Duodenal mucosa (tissue), 2 donors: Measurements from ENCODE around the gene HHATL.

Experiments used
- H3K27ac ChIP-seq: one replicate; pipeline ENCODE4 v1.7.0; 2013; ENCODE audit warnings: low read depth, low read length
- H3K27me3 ChIP-seq, 2 donors: one replicate each; pipeline ENCODE4 v1.7.0; 2013; ENCODE audit warnings: low read length in 2 of 2, control low read depth in 1 of 2; ENCODE audit not compliant: insufficient read depth in 2 of 2, control insufficient read depth in 1 of 2
- H3K36me3 ChIP-seq, 2 donors: one replicate each; pipeline ENCODE4 v1.7.0; 2013; ENCODE audit warnings: low read length in 2 of 2, control low read depth in 1 of 2; ENCODE audit not compliant: insufficient read depth in 2 of 2, control insufficient read depth in 1 of 2
- H3K4me1 ChIP-seq, 2 donors: one replicate each; pipeline ENCODE4 v1.7.0; 2013; ENCODE audit warnings: low read length in 2 of 2, control low read depth in 1 of 2; ENCODE audit not compliant: insufficient read depth in 2 of 2, control insufficient read depth in 1 of 2
- H3K4me3 ChIP-seq, 2 donors: one replicate each; pipeline ENCODE4 v1.7.0; 2013; ENCODE audit warnings: low read length in 2 of 2, low read depth in 1 of 2
- H3K9ac ChIP-seq, 2 donors: one replicate each; pipeline ENCODE4 v1.7.0; 2013; ENCODE audit warnings: low read length in 2 of 2, low read depth in 1 of 2
- H3K9me3 ChIP-seq, 2 donors: one replicate each; pipeline ENCODE4 v1.7.0; 2013; ENCODE audit warnings: low read length in 2 of 2, control low read depth in 1 of 2; ENCODE audit not compliant: control insufficient read depth in 1 of 2

The HHATL gene

GRCh38 chr3:42745291-42745745 is 42.7 kb upstream of the HHATL start:
- Histone ChIP-seq H3K4me1 (peaks cover 4 to 6% of the 10 kb centered on the region in 2 donors), H3K36me3 (no peaks in the 10 kb centered on the region), H3K9ac (no peak overlapping the region), H3K27me3 (no peaks in the 10 kb centered on the region), H3K9me3 (no peaks in the 10 kb centered on the region), H3K27ac (no peak overlapping the region), H3K4me3 (no peak overlapping the region)

GRCh38 chr3:42743204-42743995 is 40.8 kb upstream of the HHATL start:
- Histone ChIP-seq H3K27ac (no peak overlapping the region), H3K4me1 (peaks cover 4 to 6% of the 10 kb centered on the region in 2 donors), H3K9me3 (no peaks in the 10 kb centered on the region), H3K9ac (no peak overlapping the region), H3K4me3 (no peak overlapping the region), H3K27me3 (no peaks in the 10 kb centered on the region), H3K36me3 (no peaks in the 10 kb centered on the region)

- Histone ChIP-seq H3K4me1 (peaks cover 4 to 6% of the 10 kb centered on the region in 2 donors), H3K4me3 (no peak overlapping the region), H3K27me3 (no peaks in the 10 kb centered on the region), H3K27ac (no peak overlapping the region), H3K9ac (no peak overlapping the region), H3K9me3 (no peaks in the 10 kb centered on the region), H3K36me3 (no peaks in the 10 kb centered on the region)
Observed at GRCh38 chr3:42742688-42743087, 40.1 kb upstream of the HHATL start.

- Histone ChIP-seq H3K27me3 (no peaks in the 10 kb centered on the region), H3K4me1 (peaks cover 4 to 6% of the 10 kb centered on the region in 2 donors), H3K27ac (no peak overlapping the region), H3K9ac (no peak overlapping the region), H3K4me3 (no peak overlapping the region), H3K36me3 (no peaks in the 10 kb centered on the region), H3K9me3 (no peaks in the 10 kb centered on the region)
Observed at GRCh38 chr3:42742259-42742658, 39.7 kb upstream of the HHATL start.

- no peaks in the 10 kb centered on the region for H3K27me3 ChIP-seq
- H3K36me3 ChIP-seq = no peaks in the 10 kb centered on the region
- H3K27ac ChIP-seq = no peak overlapping the region
- no peaks in the 10 kb centered on the region for H3K9me3 ChIP-seq
- no peak overlapping the region for H3K9ac ChIP-seq
- H3K4me1 ChIP-seq = peaks cover 3 to 4% of the 10 kb centered on the region in 2 donors
- no peak overlapping the region for H3K4me3 ChIP-seq
Observed at GRCh38 chr3:42741796-42742195, 39.2 kb upstream of the HHATL start.

GRCh38 chr3:42739401-42740158 is 37.0 kb upstream of the HHATL start:
- Histone ChIP-seq H3K27ac (no peak overlapping the region), H3K36me3 (no peaks in the 10 kb centered on the region), H3K4me1 (no peaks in the 10 kb centered on the region), H3K9me3 (no peaks in the 10 kb centered on the region), H3K9ac (no peak overlapping the region), H3K27me3 (no peaks in the 10 kb centered on the region), H3K4me3 (no peak overlapping the region)

GRCh38 chr3:42736531-42736930 is 33.9 kb upstream of the HHATL start:
- no peak overlapping the region for H3K9ac ChIP-seq
- H3K27me3 ChIP-seq = no peaks in the 10 kb centered on the region
- no peak overlapping the region for H3K27ac ChIP-seq
- H3K36me3 ChIP-seq = no peaks in the 10 kb centered on the region
- H3K9me3 ChIP-seq = no peaks in the 10 kb centered on the region
- H3K4me1 ChIP-seq = no peaks in the 10 kb centered on the region
- H3K4me3 ChIP-seq = no peak overlapping the region

- no peaks in the 10 kb centered on the region for H3K4me1 ChIP-seq
Observed at GRCh38 chr3:42736081-42736480, 33.5 kb upstream of the HHATL start.

GRCh38 chr3:42735615-42736014 is 33.0 kb upstream of the HHATL start:
- Histone ChIP-seq H3K27me3 (no peaks in the 10 kb centered on the region), H3K9ac (no peak overlapping the region), H3K4me1 (no peaks in the 10 kb centered on the region), H3K9me3 (no peaks in the 10 kb centered on the region), H3K36me3 (no peaks in the 10 kb centered on the region), H3K27ac (no peak overlapping the region), H3K4me3 (no peak overlapping the region)

More at GRCh38 chr3:42736081-42736480, 33.5 kb upstream of the HHATL start:
- Histone ChIP-seq H3K27me3 (no peaks in the 10 kb centered on the region), H3K9me3 (no peaks in the 10 kb centered on the region), H3K27ac (no peak overlapping the region), H3K4me3 (no peak overlapping the region), H3K9ac (no peak overlapping the region), H3K36me3 (no peaks in the 10 kb centered on the region)

- Histone ChIP-seq H3K9ac (no peak overlapping the region), H3K9me3 (no peaks in the 10 kb centered on the region), H3K4me1 (no peaks in the 10 kb centered on the region), H3K27ac (no peak overlapping the region), H3K27me3 (no peaks in the 10 kb centered on the region), H3K36me3 (no peaks in the 10 kb centered on the region), H3K4me3 (no peak overlapping the region)
Observed at GRCh38 chr3:42735019-42735418, 32.4 kb upstream of the HHATL start.
